HTERT RPE-1 (cell line): ENCODE measurements around the gene COL5A1.
"Not testable (repeated sequence)": the region's sequence is repeated elsewhere in the genome, so short reads cannot be mapped to it uniquely, and the experiment has no call there.

Experiments used
- in situ Hi-C: fragments of 300-500 bp; cut with MboI; formaldehyde crosslinking; loops from 4 replicates; pipeline ENCODE4 v1.14.3; 2020; ENCODE audit warnings: low sequenced_read_pairs

The COL5A1 gene

GRCh38 chr9:134707031-134707680, 65.6 kb downstream of the COL5A1 start:
- in situ Hi-C loops = no loop called here

- in situ Hi-C loops = no loop called here
Observed at GRCh38 chr9:134707731-134708671, 66.4 kb downstream of the COL5A1 start.

- in situ Hi-C loops = no loop called here
Observed at GRCh38 chr9:134708672-134709038, 67.1 kb downstream of the COL5A1 start.

GRCh38 chr9:134709512-134710270, 68.1 kb downstream of the COL5A1 start:
- in situ Hi-C loops = no loop called here

GRCh38 chr9:134710271-134710540, 68.6 kb downstream of the COL5A1 start:
- in situ Hi-C loops = no loop called here

- in situ Hi-C loops = no loop called here
Observed at GRCh38 chr9:134710901-134711300, 69.3 kb downstream of the COL5A1 start.

- in situ Hi-C loops = no loop called here
Observed at GRCh38 chr9:134712243-134712642, 70.6 kb downstream of the COL5A1 start.

GRCh38 chr9:134712926-134713325, 71.3 kb downstream of the COL5A1 start:
- in situ Hi-C loops = no loop called here

GRCh38 chr9:134715536-134715935, 73.9 kb downstream of the COL5A1 start:
- in situ Hi-C loops = not testable (repeated sequence)

- in situ Hi-C loops = no loop called here
Observed at GRCh38 chr9:134716067-134716466, 74.5 kb downstream of the COL5A1 start.

GRCh38 chr9:134717056-134717455, 75.5 kb downstream of the COL5A1 start:
- in situ Hi-C loops = no loop called here

- in situ Hi-C loops = no loop called here
Observed at GRCh38 chr9:134717924-134718645, 76.5 kb downstream of the COL5A1 start.

- in situ Hi-C loops = no loop called here
Observed at GRCh38 chr9:134719331-134719730, 77.7 kb downstream of the COL5A1 start.

GRCh38 chr9:134720136-134720753, 78.6 kb downstream of the COL5A1 start:
- in situ Hi-C loops = no loop called here

- in situ Hi-C loops = no loop called here
Observed at GRCh38 chr9:134720796-134721195, 79.2 kb downstream of the COL5A1 start.

GRCh38 chr9:134721344-134721743, 79.7 kb downstream of the COL5A1 start:
- in situ Hi-C loops = no loop called here

- in situ Hi-C loops = no loop called here
Observed at GRCh38 chr9:134722120-134722701, 80.6 kb downstream of the COL5A1 start.

- in situ Hi-C loops = no loop called here
Observed at GRCh38 chr9:134723037-134723436, 81.4 kb downstream of the COL5A1 start.

- in situ Hi-C loops = no loop called here
Observed at GRCh38 chr9:134723491-134724190, 82.0 kb downstream of the COL5A1 start.
